Progenitor cell of endocrine pancreas (in vitro differentiated cells): ENCODE measurements around the gene FREM1. TPM values are rescaled to one million over a fixed set of nuclear protein-coding genes. Genes with fewer than 3 reads are reported as not detected.

Source experiments
- DNase-seq: peaks from one replicate; pipeline ENCODE4 v3.0.0; 2021; ENCODE audit warnings: low spot score; ENCODE audit not compliant: unreplicated experiment
- H3K27ac Mint-ChIP-seq: 2 replicates; pipeline ENCODE4 v1.8.0; 2021; ENCODE audit warnings: mild to moderate bottlenecking, moderate library complexity, mixed read lengths
- H3K27me3 Mint-ChIP-seq: 2 replicates; pipeline ENCODE4 v1.8.0; 2021; ENCODE audit warnings: mixed read lengths
- H3K36me3 Mint-ChIP-seq: 2 replicates; pipeline ENCODE4 v1.8.0; 2022; ENCODE audit warnings: mixed read lengths; ENCODE audit not compliant: insufficient read depth
- H3K4me1 Mint-ChIP-seq: 2 replicates; pipeline ENCODE4 v1.8.0; 2021; ENCODE audit warnings: low read depth, mixed read lengths
- H3K4me3 Mint-ChIP-seq: 2 replicates; pipeline ENCODE4 v1.8.0; 2021; ENCODE audit warnings: low read depth, mild to moderate bottlenecking, moderate library complexity, mixed read lengths
- H3K9me3 Mint-ChIP-seq: 2 replicates; pipeline ENCODE4 v1.8.0; 2021; ENCODE audit warnings: low read depth, mixed read lengths
- total RNA-seq: library from RNA; stranded (reverse); gene quantifications from 2 replicates; pipeline ENCODE4 v1.2.1, GENCODE V29; 2021
- TF ChIP-seq, protein P1 (sequence below): fragments of 200-600 bp; sonication (generic); IDR thresholded peaks from one replicate; pipeline ENCODE4 v1.5.0; 2021; ENCODE audit warnings: antibody characterized with exemption, mild to moderate bottlenecking; ENCODE audit not compliant: unreplicated experiment

Gene FREM1
- total RNA-seq, 1 donor from 2014 or later: 11.4 TPM

DNA sequence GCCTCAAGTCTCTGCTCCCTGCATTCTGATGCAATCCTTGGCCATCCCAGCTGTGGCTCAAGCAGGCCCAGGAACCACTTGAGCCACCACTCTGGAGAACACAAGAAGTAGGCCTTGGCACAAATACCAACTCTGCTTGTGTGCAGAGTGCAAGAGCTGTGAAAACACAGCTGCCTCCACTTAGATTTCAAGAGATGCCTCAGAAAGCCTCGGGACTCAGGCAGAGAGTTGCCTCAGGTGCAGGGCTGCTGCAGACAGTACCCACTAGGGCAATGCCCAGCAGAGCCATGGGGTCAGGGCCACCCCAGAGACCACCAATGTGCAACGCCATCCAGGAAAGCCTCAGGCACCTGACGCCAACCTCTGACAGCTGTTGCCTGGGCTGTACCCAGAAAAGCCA is 82.4 kb downstream of the FREM1 start:
- DNase-seq: no peak
- Mint-ChIP-seq H3K27ac (no peak overlapping the region), H3K27me3 (no peaks in the 10 kb centered on the region), H3K9me3 (peaks cover 4% of the 10 kb centered on the region), H3K4me3 (no peak overlapping the region), H3K4me1 (no peaks in the 10 kb centered on the region), H3K36me3 (peaks cover 4% of the 10 kb centered on the region)
- TF ChIP-seq, protein P1, sequence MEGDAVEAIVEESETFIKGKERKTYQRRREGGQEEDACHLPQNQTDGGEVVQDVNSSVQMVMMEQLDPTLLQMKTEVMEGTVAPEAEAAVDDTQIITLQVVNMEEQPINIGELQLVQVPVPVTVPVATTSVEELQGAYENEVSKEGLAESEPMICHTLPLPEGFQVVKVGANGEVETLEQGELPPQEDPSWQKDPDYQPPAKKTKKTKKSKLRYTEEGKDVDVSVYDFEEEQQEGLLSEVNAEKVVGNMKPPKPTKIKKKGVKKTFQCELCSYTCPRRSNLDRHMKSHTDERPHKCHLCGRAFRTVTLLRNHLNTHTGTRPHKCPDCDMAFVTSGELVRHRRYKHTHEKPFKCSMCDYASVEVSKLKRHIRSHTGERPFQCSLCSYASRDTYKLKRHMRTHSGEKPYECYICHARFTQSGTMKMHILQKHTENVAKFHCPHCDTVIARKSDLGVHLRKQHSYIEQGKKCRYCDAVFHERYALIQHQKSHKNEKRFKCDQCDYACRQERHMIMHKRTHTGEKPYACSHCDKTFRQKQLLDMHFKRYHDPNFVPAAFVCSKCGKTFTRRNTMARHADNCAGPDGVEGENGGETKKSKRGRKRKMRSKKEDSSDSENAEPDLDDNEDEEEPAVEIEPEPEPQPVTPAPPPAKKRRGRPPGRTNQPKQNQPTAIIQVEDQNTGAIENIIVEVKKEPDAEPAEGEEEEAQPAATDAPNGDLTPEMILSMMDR: no peak

DNA sequence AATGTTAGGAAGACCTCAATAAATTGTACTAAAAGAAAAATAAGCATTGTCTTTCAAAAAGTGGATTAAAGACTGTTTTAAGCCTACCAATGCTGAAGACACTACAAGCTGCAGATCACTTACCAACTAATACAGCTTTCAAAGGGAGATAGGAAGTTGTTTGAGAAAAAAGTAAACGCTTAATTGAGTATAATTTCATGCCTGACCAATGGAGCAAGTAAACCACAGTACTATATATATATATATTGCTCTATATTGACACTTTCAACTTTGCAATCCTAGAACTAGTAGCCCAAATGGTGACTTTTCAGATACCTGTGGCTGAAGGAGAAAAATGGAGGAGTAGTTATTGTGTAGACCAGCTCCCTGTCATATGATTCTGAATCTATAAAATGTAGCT is 85.7 kb downstream of the FREM1 start:
- H3K36me3 Mint-ChIP-seq: no peaks in the 10 kb centered on the region
- no peaks in the 10 kb centered on the region for H3K4me1 Mint-ChIP-seq
- H3K27ac Mint-ChIP-seq: no peak overlapping the region
- H3K4me3 Mint-ChIP-seq: no peak overlapping the region
- peaks cover under 1% of the 10 kb centered on the region for H3K9me3 Mint-ChIP-seq
- DNase-seq: no peak
- H3K27me3 Mint-ChIP-seq: no peaks in the 10 kb centered on the region
- TF ChIP-seq, protein P1: no peak

DNA sequence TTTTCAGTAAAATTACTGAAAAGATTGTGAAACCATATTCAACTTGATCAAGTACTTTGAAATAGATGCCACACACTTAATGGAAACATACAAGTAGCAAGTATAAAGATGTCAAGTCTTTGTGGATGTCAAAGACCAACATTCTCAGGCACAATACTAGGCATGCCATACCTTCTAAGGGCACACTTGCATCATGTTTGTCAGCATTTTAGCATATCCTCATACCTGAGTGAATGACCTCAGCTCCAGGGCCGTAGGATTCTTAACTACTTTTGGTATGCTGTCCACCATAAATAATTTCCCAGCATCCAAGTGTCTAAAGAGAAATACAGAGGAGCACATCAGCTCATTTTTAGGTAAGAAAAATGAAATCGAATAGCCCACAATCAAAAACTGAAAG is 86.4 kb downstream of the FREM1 start:
- no peaks in the 10 kb centered on the region for H3K27me3 Mint-ChIP-seq
- DNase-seq: no peak
- no peak overlapping the region for H3K27ac Mint-ChIP-seq
- TF ChIP-seq, protein P1: no peak
- H3K4me1 Mint-ChIP-seq: no peaks in the 10 kb centered on the region
- no peaks in the 10 kb centered on the region for H3K9me3 Mint-ChIP-seq
- no peak overlapping the region for H3K4me3 Mint-ChIP-seq
- no peaks in the 10 kb centered on the region for H3K36me3 Mint-ChIP-seq

DNA sequence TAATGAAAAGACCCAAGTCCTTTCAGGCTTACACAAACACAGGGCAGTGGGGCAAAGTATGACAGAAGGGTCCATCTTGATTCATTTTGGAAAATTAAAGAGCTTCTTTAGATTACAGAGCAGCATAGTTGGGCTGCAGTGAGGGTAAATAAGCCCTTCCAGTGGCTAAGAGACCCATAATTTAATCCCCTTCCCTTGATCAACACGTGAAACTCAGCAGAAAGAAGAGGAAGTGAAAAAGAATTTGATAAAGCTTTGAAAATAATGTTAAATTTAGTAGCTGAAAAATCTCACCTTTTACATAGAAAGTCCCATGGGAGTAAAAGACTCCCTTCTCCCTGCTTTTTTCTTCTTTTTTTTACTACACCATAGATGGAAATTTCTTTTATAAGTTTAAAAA is 87.6 kb downstream of the FREM1 start:
- H3K4me1 Mint-ChIP-seq: no peaks in the 10 kb centered on the region
- no peak overlapping the region for H3K27ac Mint-ChIP-seq
- H3K4me3 Mint-ChIP-seq: no peak overlapping the region
- TF ChIP-seq, protein P1: no peak
- no peaks in the 10 kb centered on the region for H3K9me3 Mint-ChIP-seq
- H3K36me3 Mint-ChIP-seq: no peaks in the 10 kb centered on the region
- DNase-seq: no peak
- no peaks in the 10 kb centered on the region for H3K27me3 Mint-ChIP-seq

DNA sequence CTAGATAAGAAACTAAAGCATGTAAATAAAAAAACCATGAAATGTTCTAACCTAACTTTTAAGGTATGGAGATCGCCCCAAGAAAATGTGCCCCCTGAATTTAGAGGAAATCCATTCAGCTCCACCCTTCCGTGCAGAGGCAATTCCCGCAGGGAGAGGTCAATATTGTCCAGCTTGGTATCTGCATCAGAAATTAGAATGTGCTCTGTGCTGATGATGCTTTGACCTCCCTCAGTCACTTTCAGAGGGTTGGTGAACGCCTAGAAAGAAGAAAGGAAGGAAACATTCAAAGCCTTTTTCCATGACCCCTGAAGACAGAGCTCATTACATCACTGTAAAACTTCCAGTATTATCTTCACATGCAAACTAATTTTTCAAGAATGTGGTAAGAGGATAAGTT is 91.0 kb downstream of the FREM1 start:
- Mint-ChIP-seq H3K4me3 (no peak overlapping the region), H3K9me3 (no peaks in the 10 kb centered on the region), H3K36me3 (no peaks in the 10 kb centered on the region), H3K27ac (no peak overlapping the region), H3K27me3 (no peaks in the 10 kb centered on the region), H3K4me1 (no peaks in the 10 kb centered on the region)
- DNase-seq: no peak
- TF ChIP-seq, protein P1: no peak
